ENCODE results near the gene SNX30.

DNA sequence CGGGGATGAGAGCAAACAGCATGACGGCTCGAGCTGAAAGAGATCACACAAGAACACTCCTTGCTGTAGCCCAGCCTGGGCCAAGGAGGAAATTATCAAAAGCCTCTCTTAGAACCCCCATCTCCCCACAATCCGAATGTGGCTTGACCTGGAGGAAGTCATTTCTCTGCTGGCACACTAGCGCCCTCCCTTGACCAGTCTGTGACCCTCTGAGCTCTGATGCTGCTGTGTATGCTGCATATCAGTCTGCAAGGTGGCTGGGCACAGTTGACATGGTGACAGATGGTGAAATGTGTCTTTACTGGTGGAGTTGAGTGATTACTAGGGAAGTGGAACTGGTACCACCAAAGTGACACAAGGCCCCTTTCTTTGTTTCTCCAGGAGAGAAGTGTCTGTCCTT is 136.8 kb downstream of the SNX30 start:
- TF ChIP-seq, protein P1, sequence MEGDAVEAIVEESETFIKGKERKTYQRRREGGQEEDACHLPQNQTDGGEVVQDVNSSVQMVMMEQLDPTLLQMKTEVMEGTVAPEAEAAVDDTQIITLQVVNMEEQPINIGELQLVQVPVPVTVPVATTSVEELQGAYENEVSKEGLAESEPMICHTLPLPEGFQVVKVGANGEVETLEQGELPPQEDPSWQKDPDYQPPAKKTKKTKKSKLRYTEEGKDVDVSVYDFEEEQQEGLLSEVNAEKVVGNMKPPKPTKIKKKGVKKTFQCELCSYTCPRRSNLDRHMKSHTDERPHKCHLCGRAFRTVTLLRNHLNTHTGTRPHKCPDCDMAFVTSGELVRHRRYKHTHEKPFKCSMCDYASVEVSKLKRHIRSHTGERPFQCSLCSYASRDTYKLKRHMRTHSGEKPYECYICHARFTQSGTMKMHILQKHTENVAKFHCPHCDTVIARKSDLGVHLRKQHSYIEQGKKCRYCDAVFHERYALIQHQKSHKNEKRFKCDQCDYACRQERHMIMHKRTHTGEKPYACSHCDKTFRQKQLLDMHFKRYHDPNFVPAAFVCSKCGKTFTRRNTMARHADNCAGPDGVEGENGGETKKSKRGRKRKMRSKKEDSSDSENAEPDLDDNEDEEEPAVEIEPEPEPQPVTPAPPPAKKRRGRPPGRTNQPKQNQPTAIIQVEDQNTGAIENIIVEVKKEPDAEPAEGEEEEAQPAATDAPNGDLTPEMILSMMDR (IDR thresholded peaks at IDR 0.05) = peak; percentile 39
- no peak for TF ChIP-seq REST (IDR thresholded peaks at IDR 0.05; ENCODE audit: insufficient read depth in 1 of 2, low read depth in 2 of 2, low read length in 1 of 2)
- no peak for TF ChIP-seq TCF7L2 (IDR thresholded peaks at IDR 0.05; ENCODE audit: low read depth, low read length)
- no peak for TF ChIP-seq POLR2AphosphoS5 (IDR thresholded peaks at IDR 0.05; ENCODE audit: low read depth, low read length)
- no peak for TF ChIP-seq SIN3A (IDR thresholded peaks at IDR 0.05; ENCODE audit: borderline replicate concordance, insufficient read depth, low read depth, low read length)

Data from Panc1 (cell line).